H9 (cell line): ENCODE results near the gene CFC1. TPM values are rescaled to one million over a fixed set of nuclear protein-coding genes. Genes with fewer than 3 reads are reported as not detected.
"Not testable (repeated sequence)": the region's sequence is repeated elsewhere in the genome, so short reads cannot be mapped to it uniquely, and the experiment has no call there.

Source experiments
- DNase-seq: peaks from one replicate; pipeline ENCODE4 v3.0.0-alpha.2; 2017
- H2AFZ ChIP-seq: one replicate; pipeline ENCODE4 v1.6.1; 2013; ENCODE audit warnings: mild to moderate bottlenecking, low read length, control low read depth, moderate library complexity
- H2AK5ac ChIP-seq: 2 replicates; pipeline ENCODE4 v1.6.1; 2013; ENCODE audit warnings: low read length, control low read depth, mixed read lengths; ENCODE audit not compliant: insufficient read length
- H2BK120ac ChIP-seq: one replicate; pipeline ENCODE4 v1.6.1; 2013; ENCODE audit warnings: low read depth, mild to moderate bottlenecking, low read length, control low read depth, inconsistent platforms; ENCODE audit not compliant: poor library complexity, severe bottlenecking
- H2BK12ac ChIP-seq: 2 replicates; pipeline ENCODE4 v1.6.1; 2013; ENCODE audit warnings: low read length, control low read depth, mixed read lengths, low read depth; ENCODE audit not compliant: insufficient read length
- H2BK15ac ChIP-seq: 2 replicates; pipeline ENCODE4 v1.6.1; 2013; ENCODE audit warnings: low read depth, low read length, control low read depth
- H2BK20ac ChIP-seq: one replicate; pipeline ENCODE4 v1.6.1; 2013; ENCODE audit warnings: low read depth, mild to moderate bottlenecking, low read length, control low read depth, inconsistent platforms; ENCODE audit not compliant: poor library complexity, severe bottlenecking
- H2BK5ac ChIP-seq: 2 replicates; pipeline ENCODE4 v1.6.1; 2013; ENCODE audit warnings: low read length, control low read depth, mixed read lengths; ENCODE audit not compliant: insufficient read length
- H3K14ac ChIP-seq: 2 replicates; pipeline ENCODE4 v1.6.1; 2013; ENCODE audit warnings: low read length, control low read depth; ENCODE audit not compliant: insufficient read depth
- H3K18ac ChIP-seq: 2 replicates; pipeline ENCODE4 v1.6.1; 2013; ENCODE audit warnings: low read depth, mild to moderate bottlenecking, mixed read lengths, low read length, control low read depth; ENCODE audit not compliant: insufficient read length
- H3K23ac ChIP-seq: 2 replicates; pipeline ENCODE4 v1.6.1; 2013; ENCODE audit warnings: low read length, control low read depth, mixed read lengths, low read depth; ENCODE audit not compliant: insufficient read length
- H3K23me2 ChIP-seq: 2 replicates; pipeline ENCODE4 v1.6.1; 2013; ENCODE audit warnings: low read depth, mild to moderate bottlenecking, mixed read lengths, low read length, control low read depth; ENCODE audit not compliant: insufficient read length, poor library complexity, severe bottlenecking
- H3K27ac ChIP-seq: 2 replicates; pipeline ENCODE4 v1.5.1; 2013; ENCODE audit warnings: low read length, control low read depth, mixed read lengths, low read depth; ENCODE audit not compliant: insufficient read length
- H3K27me3 ChIP-seq: 2 replicates; pipeline ENCODE4 v1.6.1; 2013; ENCODE audit warnings: low read length, control low read depth, inconsistent platforms; ENCODE audit not compliant: insufficient read depth
- H3K4ac ChIP-seq: 2 replicates; pipeline ENCODE4 v1.6.1; 2013; ENCODE audit warnings: low read depth, mild to moderate bottlenecking, control low read depth, inconsistent platforms, low read length, moderate library complexity
- H3K4me1 ChIP-seq: 2 replicates; pipeline ENCODE4 v1.6.1; 2013; ENCODE audit warnings: low read length, control low read depth, inconsistent platforms; ENCODE audit not compliant: insufficient read depth
- H3K4me2 ChIP-seq: 2 replicates; pipeline ENCODE4 v1.6.1; 2013; ENCODE audit warnings: low read length, control low read depth, mixed read lengths; ENCODE audit not compliant: insufficient read length, insufficient read depth
- H3K56ac ChIP-seq: 2 replicates; pipeline ENCODE4 v1.6.1; 2013; ENCODE audit warnings: low read depth, mild to moderate bottlenecking, mixed read lengths, low read length, control low read depth; ENCODE audit not compliant: insufficient read length
- H3K79me1 ChIP-seq: 2 replicates; pipeline ENCODE4 v1.6.1; 2013; ENCODE audit warnings: low read depth, mild to moderate bottlenecking, moderate library complexity, low read length, control low read depth, inconsistent platforms; ENCODE audit not compliant: insufficient read depth, poor library complexity, severe bottlenecking
- H3K79me2 ChIP-seq: 2 replicates; pipeline ENCODE4 v1.6.1; 2013; ENCODE audit warnings: low read length, control low read depth, inconsistent platforms; ENCODE audit not compliant: insufficient read depth
- H3K9ac ChIP-seq: 2 replicates; pipeline ENCODE4 v1.6.1; 2013; ENCODE audit warnings: low read length, control low read depth, mixed read lengths; ENCODE audit not compliant: insufficient read length; ENCODE audit errors: extremely low read depth
- H3K9me3 ChIP-seq: one replicate; pipeline ENCODE4 v1.6.1; 2013; ENCODE audit warnings: low read depth, low read length, inconsistent platforms; ENCODE audit not compliant: control insufficient read depth
- H3T11ph ChIP-seq: one replicate; pipeline ENCODE4 v1.6.1; 2013; ENCODE audit warnings: mild to moderate bottlenecking, low read length, control low read depth, inconsistent platforms
- H4K20me1 ChIP-seq: one replicate; pipeline ENCODE4 v1.6.1; 2013; ENCODE audit not compliant: control insufficient read depth, insufficient read length, insufficient read depth
- H4K5ac ChIP-seq: 2 replicates; pipeline ENCODE4 v1.6.1; 2013; ENCODE audit warnings: low read depth, mild to moderate bottlenecking, mixed read lengths, low read length, control low read depth; ENCODE audit not compliant: insufficient read length
- H4K8ac ChIP-seq: replicated peaks from 2 replicates; pipeline ENCODE4 v1.6.1; 2013; ENCODE audit warnings: low read length, control low read depth, mixed read lengths, low read depth; ENCODE audit not compliant: insufficient read length
- H4K91ac ChIP-seq: 2 replicates; pipeline ENCODE4 v1.6.1; 2013; ENCODE audit warnings: low read depth, mild to moderate bottlenecking, moderate library complexity, mixed read lengths, low read length, control low read depth; ENCODE audit not compliant: insufficient read length
- H3K27ac Mint-ChIP-seq, 3 experiments: 2 replicates in 2 of 3; 3 replicates in 1 of 3; pipeline ENCODE4 v1.8.0; 2020 to 2021; ENCODE audit warnings: mixed read lengths in 3 of 3, mild to moderate bottlenecking in 1 of 3, moderate library complexity in 1 of 3
- H3K27me3 Mint-ChIP-seq: 2 replicates; pipeline ENCODE4 v1.8.0; 2021; ENCODE audit warnings: low read depth, mild to moderate bottlenecking, moderate library complexity, mixed read lengths
- H3K36me3 Mint-ChIP-seq, 3 experiments: 2 replicates in 2 of 3; 3 replicates in 1 of 3; pipeline ENCODE4 v1.8.0; 2020 to 2021; ENCODE audit warnings: low read depth in 3 of 3, mixed read lengths in 3 of 3; ENCODE audit not compliant: insufficient read depth in 1 of 3
- H3K4me1 Mint-ChIP-seq, 2 experiments: 2 replicates each; pipeline ENCODE4 v1.8.0; 2020; ENCODE audit warnings: mixed read lengths in 2 of 2
- H3K4me3 Mint-ChIP-seq, 2 experiments: 2 replicates in 1 of 2; 3 replicates in 1 of 2; pipeline ENCODE4 v1.8.0; 2020 to 2021; ENCODE audit warnings: mild to moderate bottlenecking in 2 of 2, mixed read lengths in 2 of 2, moderate library complexity in 1 of 2
- H3K9me3 Mint-ChIP-seq, 2 experiments: 2 replicates in 1 of 2; 3 replicates in 1 of 2; pipeline ENCODE4 v1.8.0; 2020; ENCODE audit warnings: mild to moderate bottlenecking in 2 of 2, mixed read lengths in 2 of 2, moderate library complexity in 1 of 2
- WGBS: extraction: QIAGEN DNeasy Blood & Tissue Kit; methylation state at CpG from one replicate; pipeline ENCODE4 v1.1.7; 2013; ENCODE audit warnings: missing lambda C conversion rate, low lambda C conversion rate, mixed read lengths; ENCODE audit not compliant: insufficient read length; ENCODE audit errors: extremely low coverage; 5-methylcytosine and 5-hydroxymethylcytosine counted together
- total RNA-seq: library from RNA; stranded (reverse); gene quantifications from 2 replicates; pipeline ENCODE4 v1.2.1, GENCODE V29; 2021

Gene CFC1
- total RNA-seq, 1 experiment from 2014 or later: 0.22 TPM

- H2AK5ac ChIP-seq, H3T11ph ChIP-seq, H2BK15ac ChIP-seq, H2BK5ac ChIP-seq, H4K8ac ChIP-seq, H2BK120ac ChIP-seq, H3K23me2 ChIP-seq, H3K18ac ChIP-seq, H3K4me3 Mint-ChIP-seq, H3K14ac ChIP-seq, H2AFZ ChIP-seq, H3K23ac ChIP-seq, H3K27me3 ChIP-seq, H3K27ac Mint-ChIP-seq, H3K79me2 ChIP-seq, H3K27ac ChIP-seq, H4K5ac ChIP-seq, H3K4me1 Mint-ChIP-seq, H4K91ac ChIP-seq, H3K4me2 ChIP-seq, DNase-seq, H3K27me3 Mint-ChIP-seq, H3K9me3 Mint-ChIP-seq, H3K4me1 ChIP-seq, H3K56ac ChIP-seq, H3K9me3 ChIP-seq, H3K9ac ChIP-seq, H3K36me3 Mint-ChIP-seq, H3K79me1 ChIP-seq, H3K4ac ChIP-seq, H2BK12ac ChIP-seq, H4K20me1 ChIP-seq, H2BK20ac ChIP-seq: not testable (repeated sequence)
- WGBS: no CpG with 5 or more reads among the region's 6 CpGs
These were observed 2.6 kb downstream of the CFC1 start for GRCh38 chr2:130596757-130597156.

GRCh38 chr2:130594011-130594410 is 5.4 kb downstream of the CFC1 start:
- H4K91ac ChIP-seq, H2AFZ ChIP-seq, H3K18ac ChIP-seq, H2BK5ac ChIP-seq, H3K4me3 Mint-ChIP-seq, H3K23ac ChIP-seq, H3T11ph ChIP-seq, H4K20me1 ChIP-seq, H2BK15ac ChIP-seq, H3K9me3 Mint-ChIP-seq, H2BK120ac ChIP-seq, H4K8ac ChIP-seq, H2BK12ac ChIP-seq, H3K9me3 ChIP-seq, H3K27ac ChIP-seq, H3K23me2 ChIP-seq, H3K79me1 ChIP-seq, H3K36me3 Mint-ChIP-seq, H3K56ac ChIP-seq, H3K4me1 ChIP-seq, H3K4ac ChIP-seq, H3K4me2 ChIP-seq, H4K5ac ChIP-seq, H2AK5ac ChIP-seq, H3K14ac ChIP-seq, H3K27me3 Mint-ChIP-seq, H3K4me1 Mint-ChIP-seq, H3K27ac Mint-ChIP-seq, H3K79me2 ChIP-seq, H3K27me3 ChIP-seq, H3K9ac ChIP-seq, H2BK20ac ChIP-seq: not testable (repeated sequence)
- no CpG with 5 or more reads among the region's 4 CpGs for WGBS
- DNase-seq: peak; percentile 10
